K562 (cell line): ENCODE measurements around the gene CLIP4. TPM values are rescaled to one million over a fixed set of nuclear protein-coding genes. Genes with fewer than 3 reads are reported as not detected.

Experiments used
- ATAC-seq: fragments of 200-7000 bp; cut with Tn5 transposase; 3 replicates; pipeline ENCODE4 v1.9.1; 2020; ENCODE audit warnings: moderate library complexity
- BruUV-seq: library from RNA; stranded (reverse); fragments of 400-500 nt; replicated peaks from 2 replicates; lab custom pipeline; 2021; lab: Mats Ljungman, UMichigan
- CTCF ChIA-PET: fragments of 300-600 bp; formaldehyde crosslinking; extraction: SDS; loops from one replicate; lab custom pipeline; 2021; ENCODE audit warnings: low intra/inter-chr PET ratio; lab: Yijun Ruan, JAX
- POLR2A ChIA-PET: fragments of 300-600, 350-650 bp; sonication (Branson Sonifier 250); formaldehyde crosslinking; extraction: SDS; loops from one replicate; lab custom pipeline; 2021; ENCODE audit warnings: antibody characterized with exemption, inconsistent platforms; lab: Yijun Ruan, JAX
- DNase-seq, 4 experiments: peaks; one replicate each; pipeline versions ENCODE4 v3.0.0 to v3.0.0-alpha.2; 2011 to 2018; ENCODE audit warnings: low spot score in 3 of 4, mixed read lengths in 3 of 4; ENCODE audit errors: extremely low read depth in 1 of 4
- FAIRE-seq: peaks from 2 replicates; lab custom pipeline; 2011; peaks lifted over from hg19 to GRCh38; lab: Jason Lieb, UNC
- H2AFZ ChIP-seq: 2 replicates; pipeline ENCODE4 v1.6.0; 2011; ENCODE audit warnings: low read depth, low read length, control low read depth, inconsistent platforms
- H3K27ac ChIP-seq: fragments of 200-600 bp; 3 replicates; pipeline ENCODE4 v1.8.0; 2011; ENCODE audit warnings: low read depth, mild to moderate bottlenecking, control low read depth, inconsistent platforms, low read length, moderate library complexity, mixed read lengths; ENCODE audit errors: extremely low read depth
- H3K27me3 ChIP-seq, 2 experiments: fragments of 300-600 bp in 1 of 2; 2 replicates in 1 of 2; 3 replicates in 1 of 2; pipeline versions ENCODE4 v1.6.0 to v1.8.0; 2011; ENCODE audit warnings: inconsistent platforms in 2 of 2, low read length in 2 of 2, mild to moderate bottlenecking in 1 of 2, mixed read lengths in 1 of 2, moderate library complexity in 1 of 2; ENCODE audit not compliant: control insufficient read depth in 2 of 2, insufficient read depth in 2 of 2
- H3K36me3 ChIP-seq: fragments of 300-600 bp; 3 replicates; pipeline ENCODE4 v1.8.0; 2011; ENCODE audit warnings: mild to moderate bottlenecking, low read length, inconsistent platforms; ENCODE audit not compliant: control insufficient read depth, insufficient read depth
- H3K4me1 ChIP-seq, 2 experiments: fragments of 200-600 bp in 1 of 2; replicated peaks in 1 of 2; 2 replicates in 1 of 2; 3 replicates in 1 of 2; pipeline versions ENCODE4 v1.5.1 to v1.8.0; 2011; ENCODE audit warnings: inconsistent platforms in 2 of 2, low read length in 2 of 2, mild to moderate bottlenecking in 1 of 2, mixed read lengths in 1 of 2, moderate library complexity in 1 of 2; ENCODE audit not compliant: control insufficient read depth in 2 of 2, insufficient read depth in 2 of 2
- H3K4me2 ChIP-seq: 2 replicates; pipeline ENCODE4 v1.6.1; 2011; ENCODE audit warnings: low read length, control low read depth, inconsistent platforms, mixed read lengths; ENCODE audit not compliant: insufficient read depth
- H3K4me3 ChIP-seq: fragments of 200-600 bp; sonication (generic), shearing (Covaris generic); 2 replicates; pipeline ENCODE4 v1.5.1; 2016; ENCODE audit warnings: control low read depth, inconsistent platforms
- H3K79me2 ChIP-seq: fragments of 200-600 bp; 3 replicates; pipeline ENCODE4 v1.8.0; 2011; ENCODE audit warnings: low read length, inconsistent platforms; ENCODE audit not compliant: control insufficient read depth, insufficient read depth
- H3K9ac ChIP-seq, 2 experiments: 2 replicates each; pipeline versions ENCODE4 v1.6.0 to v1.6.1; 2011; ENCODE audit warnings: low read depth in 2 of 2, low read length in 2 of 2, control low read depth in 1 of 2, inconsistent platforms in 1 of 2, mild to moderate bottlenecking in 1 of 2, mixed read lengths in 1 of 2; ENCODE audit not compliant: insufficient read depth in 1 of 2
- H3K9me1 ChIP-seq: one replicate; pipeline ENCODE4 v1.6.0; 2011; ENCODE audit warnings: inconsistent platforms, mild to moderate bottlenecking, low read length, moderate library complexity; ENCODE audit not compliant: control insufficient read depth, insufficient read depth
- H3K9me3 ChIP-seq: replicated peaks from 2 replicates; pipeline ENCODE4 v1.5.1; 2011; ENCODE audit warnings: low read depth, low read length, inconsistent platforms; ENCODE audit not compliant: control insufficient read depth, insufficient read depth
- H4K20me1 ChIP-seq: replicated peaks from 2 replicates; pipeline ENCODE4 v1.6.1; 2011; ENCODE audit warnings: low read length, inconsistent platforms, mixed read lengths; ENCODE audit not compliant: control insufficient read depth, insufficient read depth
- HLTF ChIP-seq: fragments of 450-650 bp; IDR thresholded peaks from 2 replicates; pipeline ENCODE4 v1.6.1; 2016
- HNRNPH1 ChIP-seq: fragments of 200-400 bp; formaldehyde crosslinking; optimal IDR thresholded peaks from 2 replicates; pipeline ENCODE3; 2017; ENCODE audit warnings: low read depth, mild to moderate bottlenecking, low read length, moderate library complexity
- ILK ChIP-seq: fragments of 450-650 bp; IDR thresholded peaks from 2 replicates; pipeline ENCODE4 v1.6.1; 2016; ENCODE audit warnings: missing genetic modification characterization, low read depth, mild to moderate bottlenecking, missing compliant biosample characterization, moderate library complexity, borderline replicate concordance
- MTA1 ChIP-seq: fragments of 450-650 bp; IDR thresholded peaks from 2 replicates; pipeline ENCODE4 v1.6.1; 2017; ENCODE audit warnings: borderline replicate concordance
- NFRKB ChIP-seq: fragments of 450-650 bp; IDR thresholded peaks from 2 replicates; pipeline ENCODE4 v1.6.1; 2016; ENCODE audit warnings: low read depth
- NFXL1 ChIP-seq: fragments of 450-650 bp; formaldehyde crosslinking; IDR thresholded peaks from 2 replicates; pipeline ENCODE4 v1.4.0; 2021; ENCODE audit warnings: mild to moderate bottlenecking
- ZBTB34 ChIP-seq: fragments of 250-450 bp; sonication (Bioruptor Pico); IDR thresholded peaks from 2 replicates; pipeline ENCODE4 v1.8.0; 2021; ENCODE audit warnings: mild to moderate bottlenecking, moderate library complexity
- ZNF639 ChIP-seq, 2 experiments: fragments of 200-800 bp in 1 of 2; sonication (Bioruptor generic) in 1 of 2; sonication (generic) in 1 of 2; formaldehyde crosslinking in 1 of 2; IDR thresholded peaks in 1 of 2; conservative IDR thresholded peaks in 1 of 2; 2 replicates each; pipeline versions ENCODE4 v1.5.0 to v1.6.1; 2016 to 2020; ENCODE audit warnings: missing compliant biosample characterization in 1 of 2, missing genetic modification characterization in 1 of 2, missing genetic modification reagents in 1 of 2
- ZNF696 ChIP-seq: fragments of 250-450 bp; sonication (Bioruptor Pico); conservative IDR thresholded peaks from 2 replicates; pipeline ENCODE4 v1.4.0; 2020; ENCODE audit warnings: mild to moderate bottlenecking, moderate library complexity
- WGBS: fragments of 100-300 bp; shearing (Covaris generic); methylation state at CpG from one replicate; pipeline ENCODE4 v1.1.6; 2016; ENCODE audit warnings: low coverage, mixed read lengths; ENCODE audit not compliant: insufficient coverage; ENCODE audit errors: missing lambda C conversion rate; 5-methylcytosine and 5-hydroxymethylcytosine counted together
- in situ Hi-C: fragments of 300-500 bp; cut with MboI; formaldehyde crosslinking; loops from 4 replicates; pipeline ENCODE4 v1.15.0; 2018; ENCODE audit warnings: inconsistent platforms, mixed read lengths
- intact Hi-C: fragments of 100-400 bp; cut with micrococcal nuclease; formaldehyde crosslinking; loops from 2 replicates; pipeline ENCODE4 v1.14.2; 2022
- polyA plus RNA-seq, 8 experiments: library from polyadenylated mRNA; depleted of rRNA in 4 of 8; stranded (reverse) in 5 of 8; unstranded in 3 of 8; fragments of >200 nt; fragmentation: Nextera tagmentation in 2 of 8; fragmentation: Illumina TruSeq in 1 of 8; extraction: Ambion mirVana in 2 of 8; extraction: Trizol in 1 of 8; gene quantifications; 2 replicates each; pipeline versions ENCODE4 v1.2.1 to v1.2.3, GENCODE V29; 2011 to 2014; ENCODE audit warnings: inconsistent platforms in 1 of 8, missing spikeins in 1 of 8
- total RNA-seq, 7 experiments: library from RNA; depleted of rRNA in 6 of 7; stranded (reverse); fragments of >200 nt in 6 of 7; fragmentation: Illumina TruSeq in 2 of 7; extraction: Trizol in 2 of 7; gene quantifications; 2 replicates each; pipeline versions ENCODE4 v1.2.1 to v1.2.3, GENCODE V29; 2011 to 2021; ENCODE audit warnings: low replicate concordance in 1 of 7
- TF ChIP-seq, protein P1 (sequence below), 3 experiments: IDR thresholded peaks in 2 of 3; conservative IDR thresholded peaks in 1 of 3; 2 replicates each; pipeline ENCODE4 v1.5.1; 2011 to 2012; ENCODE audit warnings: low read length in 3 of 3, mild to moderate bottlenecking in 3 of 3, control low read depth in 2 of 3, improper control_type of control experiment in 1 of 3, inconsistent platforms in 1 of 3, low read depth in 1 of 3, mixed read lengths in 1 of 3, moderate library complexity in 1 of 3; ENCODE audit not compliant: insufficient read depth in 2 of 3
- TF ChIP-seq, protein P2 (sequence below): fragments of 450-650 bp; formaldehyde crosslinking; IDR thresholded peaks from 2 replicates; pipeline ENCODE4 v1.4.0; 2020; ENCODE audit warnings: mild to moderate bottlenecking, mixed read lengths
- TF ChIP-seq, protein P3 (sequence below): fragments of 450-650 bp; IDR thresholded peaks from 2 replicates; pipeline ENCODE4 v1.6.1; 2016; ENCODE audit warnings: low read depth, mild to moderate bottlenecking, moderate library complexity

The CLIP4 gene
- total and polyA plus RNA-seq, 9 of the 15 experiments (the other 6 are each of a cell fraction or from before 2014, with no cell fraction given): 0.03 to 0.38 (median 0.13) TPM; not detected in 5

GRCh38 chr2:29174937-29175336, 59.7 kb downstream of the CLIP4 start:
- 0% methylated on average over 2 of the region's 2 CpGs for WGBS
- no peak overlapping the region for H3K9ac ChIP-seq
- intact Hi-C loops (no loop called here), in situ Hi-C loops (no loop called here)
- CTCF ChIA-PET: no interaction called here
- H3K27me3 ChIP-seq: peaks cover under 1 to 2% of the 10 kb centered on the region in 2 experiments; a peak in 4 of 5 replicates
- ATAC-seq (no peak), FAIRE-seq (no peak), DNase-seq (no peak)
- no peak overlapping the region for H2AFZ ChIP-seq
- H3K79me2 ChIP-seq: no peaks in the 10 kb centered on the region
- no peak overlapping the region for H3K4me2 ChIP-seq
- H3K9me3 ChIP-seq: no peaks in the 10 kb centered on the region
- no TSS peak for BruUV-seq
- no peak overlapping the region for H3K4me3 ChIP-seq
- H4K20me1 ChIP-seq: no peaks in the 10 kb centered on the region
- H3K36me3 ChIP-seq: no peaks in the 10 kb centered on the region
- no peak overlapping the region for H3K27ac ChIP-seq
- no peaks in the 10 kb centered on the region for H3K9me1 ChIP-seq
- H3K4me1 ChIP-seq: no peaks in the 10 kb centered on the region
- POLR2A ChIA-PET: no interaction called here
- TF ChIP-seq HNRNPH1: no peak
- no peak for TF ChIP-seq NFXL1 (CRISPR knock-in tag)
- TF ChIP-seq, protein P1, sequence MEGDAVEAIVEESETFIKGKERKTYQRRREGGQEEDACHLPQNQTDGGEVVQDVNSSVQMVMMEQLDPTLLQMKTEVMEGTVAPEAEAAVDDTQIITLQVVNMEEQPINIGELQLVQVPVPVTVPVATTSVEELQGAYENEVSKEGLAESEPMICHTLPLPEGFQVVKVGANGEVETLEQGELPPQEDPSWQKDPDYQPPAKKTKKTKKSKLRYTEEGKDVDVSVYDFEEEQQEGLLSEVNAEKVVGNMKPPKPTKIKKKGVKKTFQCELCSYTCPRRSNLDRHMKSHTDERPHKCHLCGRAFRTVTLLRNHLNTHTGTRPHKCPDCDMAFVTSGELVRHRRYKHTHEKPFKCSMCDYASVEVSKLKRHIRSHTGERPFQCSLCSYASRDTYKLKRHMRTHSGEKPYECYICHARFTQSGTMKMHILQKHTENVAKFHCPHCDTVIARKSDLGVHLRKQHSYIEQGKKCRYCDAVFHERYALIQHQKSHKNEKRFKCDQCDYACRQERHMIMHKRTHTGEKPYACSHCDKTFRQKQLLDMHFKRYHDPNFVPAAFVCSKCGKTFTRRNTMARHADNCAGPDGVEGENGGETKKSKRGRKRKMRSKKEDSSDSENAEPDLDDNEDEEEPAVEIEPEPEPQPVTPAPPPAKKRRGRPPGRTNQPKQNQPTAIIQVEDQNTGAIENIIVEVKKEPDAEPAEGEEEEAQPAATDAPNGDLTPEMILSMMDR (IDR thresholded peaks at IDR 0.05 in 2 of 3, conservative IDR thresholded peaks at IDR 0.05 in 1 of 3; ENCODE audit: insufficient read depth in 2 of 3, low read depth in 1 of 3, low read length in 3 of 3): no peak
- no peak for TF ChIP-seq HLTF
- TF ChIP-seq ZNF696 (CRISPR knock-in tag): no peak
- TF ChIP-seq ILK: no peak
- TF ChIP-seq ZNF639 (CRISPR knock-in tag; conservative IDR thresholded peaks at IDR 0.05 in 1 of 2, IDR thresholded peaks at IDR 0.05 in 1 of 2): no peak
- TF ChIP-seq NFRKB: no peak
- TF ChIP-seq, protein P2, sequence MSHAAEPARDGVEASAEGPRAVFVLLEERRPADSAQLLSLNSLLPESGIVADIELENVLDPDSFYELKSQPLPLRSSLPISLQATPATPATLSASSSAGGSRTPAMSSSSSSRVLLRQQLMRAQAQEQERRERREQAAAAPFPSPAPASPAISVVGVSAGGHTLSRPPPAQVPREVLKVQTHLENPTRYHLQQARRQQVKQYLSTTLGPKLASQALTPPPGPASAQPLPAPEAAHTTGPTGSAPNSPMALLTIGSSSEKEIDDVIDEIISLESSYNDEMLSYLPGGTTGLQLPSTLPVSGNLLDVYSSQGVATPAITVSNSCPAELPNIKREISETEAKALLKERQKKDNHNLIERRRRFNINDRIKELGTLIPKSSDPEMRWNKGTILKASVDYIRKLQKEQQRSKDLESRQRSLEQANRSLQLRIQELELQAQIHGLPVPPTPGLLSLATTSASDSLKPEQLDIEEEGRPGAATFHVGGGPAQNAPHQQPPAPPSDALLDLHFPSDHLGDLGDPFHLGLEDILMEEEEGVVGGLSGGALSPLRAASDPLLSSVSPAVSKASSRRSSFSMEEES (CRISPR knock-in tag): no peak
- TF ChIP-seq, protein P3, sequence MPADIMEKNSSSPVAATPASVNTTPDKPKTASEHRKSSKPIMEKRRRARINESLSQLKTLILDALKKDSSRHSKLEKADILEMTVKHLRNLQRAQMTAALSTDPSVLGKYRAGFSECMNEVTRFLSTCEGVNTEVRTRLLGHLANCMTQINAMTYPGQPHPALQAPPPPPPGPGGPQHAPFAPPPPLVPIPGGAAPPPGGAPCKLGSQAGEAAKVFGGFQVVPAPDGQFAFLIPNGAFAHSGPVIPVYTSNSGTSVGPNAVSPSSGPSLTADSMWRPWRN: no peak
- TF ChIP-seq ZBTB34 (CRISPR knock-in tag): no peak
- TF ChIP-seq MTA1: no peak
